HepG2 (cell line): Measurements from ENCODE around the gene SMYD5. TPM values are rescaled to one million over a fixed set of nuclear protein-coding genes. Genes with fewer than 3 reads are reported as not detected.

Source experiments
- ATAC-seq: fragments of 200-7000 bp; cut with Tn5 transposase; 3 replicates; pipeline ENCODE4 v1.9.1; 2020; ENCODE audit warnings: mild to moderate bottlenecking, moderate library complexity
- BruUV-seq: library from RNA; stranded (reverse); fragments of 400-500 nt; replicated peaks from 2 replicates; lab custom pipeline; 2021; lab: Mats Ljungman, UMichigan
- CTCF ChIA-PET: fragments of 300-600 bp; formaldehyde crosslinking; extraction: SDS; loops from one replicate; lab custom pipeline; 2021; ENCODE audit warnings: low total read pairs, inconsistent platforms, low intra/inter-chr PET ratio; lab: Yijun Ruan, JAX
- POLR2A ChIA-PET: fragments of 350-600 bp; sonication (Branson Sonifier 250); formaldehyde crosslinking; loops from one replicate; lab custom pipeline; 2020; ENCODE audit warnings: antibody characterized with exemption, inconsistent platforms; lab: Yijun Ruan, JAX
- DNase-seq: peaks from one replicate; pipeline ENCODE4 v3.0.0-alpha.2; 2015; ENCODE audit warnings: low spot score
- FAIRE-seq: peaks from 3 replicates; lab custom pipeline; 2011; peaks lifted over from hg19 to GRCh38; lab: Jason Lieb, UNC
- H2AFZ ChIP-seq: one replicate; pipeline ENCODE4 v1.6.1; 2011; ENCODE audit warnings: low read length, inconsistent platforms
- H3K27ac ChIP-seq: fragments of 300-600 bp; 3 replicates; pipeline ENCODE4 v1.8.0; 2011; ENCODE audit warnings: mixed run types, mild to moderate bottlenecking, mixed read lengths, low read length, inconsistent platforms; ENCODE audit not compliant: insufficient read depth; ENCODE audit errors: extremely low read length
- H3K27me3 ChIP-seq, 2 experiments: fragments of 200-600 bp in 1 of 2; 2 replicates in 1 of 2; 3 replicates in 1 of 2; pipeline versions ENCODE4 v1.6.0 to v1.8.0; 2011; ENCODE audit warnings: low read length in 2 of 2, mild to moderate bottlenecking in 2 of 2, moderate library complexity in 2 of 2, inconsistent platforms in 1 of 2; ENCODE audit not compliant: insufficient read depth in 2 of 2, control insufficient read depth in 1 of 2
- H3K36me3 ChIP-seq, 2 experiments: fragments of 200-600 bp in 1 of 2; replicated peaks in 1 of 2; 2 replicates in 1 of 2; 3 replicates in 1 of 2; pipeline versions ENCODE4 v1.5.1 to v1.8.0; 2011; ENCODE audit warnings: low read length in 2 of 2, inconsistent platforms in 1 of 2; ENCODE audit not compliant: insufficient read depth in 2 of 2, control insufficient read depth in 1 of 2
- H3K4me1 ChIP-seq: 2 replicates; pipeline ENCODE4 v1.5.1; 2012; ENCODE audit warnings: low read length, inconsistent platforms; ENCODE audit not compliant: insufficient read depth
- H3K4me2 ChIP-seq: 2 replicates; pipeline ENCODE4 v1.6.0; 2011; ENCODE audit warnings: low read depth, low read length, inconsistent platforms
- H3K4me3 ChIP-seq, 3 experiments: fragments of 200-600 bp in 1 of 3; sonication (generic), shearing (Covaris generic) in 1 of 3; replicated peaks in 1 of 3; 2 replicates each; pipeline ENCODE4 v1.5.1; 2011 to 2016; ENCODE audit warnings: low read length in 3 of 3, inconsistent platforms in 2 of 3, low read depth in 2 of 3, mild to moderate bottlenecking in 2 of 3, control low read depth in 1 of 3, mixed read lengths in 1 of 3; ENCODE audit not compliant: insufficient read depth in 1 of 3
- H3K79me2 ChIP-seq: one replicate; pipeline ENCODE4 v1.6.1; 2011; ENCODE audit warnings: low read length, inconsistent platforms; ENCODE audit not compliant: insufficient read depth
- H3K9ac ChIP-seq: 2 replicates; pipeline ENCODE4 v1.6.0; 2011; ENCODE audit warnings: mild to moderate bottlenecking, low read depth, low read length, inconsistent platforms; ENCODE audit not compliant: insufficient read depth
- H3K9me3 ChIP-seq: 2 replicates; pipeline ENCODE4 v1.5.1; 2012; ENCODE audit warnings: mild to moderate bottlenecking, low read length
- H4K20me1 ChIP-seq: 2 replicates; pipeline ENCODE4 v1.6.0; 2011; ENCODE audit warnings: inconsistent platforms, mild to moderate bottlenecking, low read length, moderate library complexity; ENCODE audit not compliant: insufficient read depth
- ATF7 ChIP-seq, 2 experiments: fragments of 450-650 bp in 1 of 2; sonication (generic) in 1 of 2; formaldehyde crosslinking in 1 of 2; IDR thresholded peaks; 2 replicates each; pipeline versions ENCODE4 v1.4.0 to v1.6.1; 2016 to 2020; ENCODE audit warnings: antibody characterized with exemption in 1 of 2, mild to moderate bottlenecking in 1 of 2, missing genetic modification reagents in 1 of 2
- CREB1 ChIP-seq, 2 experiments: fragments of 450-650 bp in 1 of 2; IDR thresholded peaks; 2 replicates each; pipeline ENCODE4 v1.6.1; 2016 to 2017; ENCODE audit warnings: control low read depth in 1 of 2, mild to moderate bottlenecking in 1 of 2, missing compliant biosample characterization in 1 of 2, missing genetic modification characterization in 1 of 2
- NFKBIZ ChIP-seq: IDR thresholded peaks from 2 replicates; pipeline ENCODE4 v1.6.1; 2018; ENCODE audit warnings: missing genetic modification reagents, missing compliant biosample characterization
- PAF1 ChIP-seq: IDR thresholded peaks from 2 replicates; pipeline ENCODE4 v1.6.1; 2016; ENCODE audit warnings: missing genetic modification reagents, missing compliant biosample characterization
- POLR2A ChIP-seq, 2 experiments: IDR thresholded peaks; 2 replicates each; pipeline ENCODE4 v1.6.1; 2011; ENCODE audit warnings: low read depth in 2 of 2, low read length in 2 of 2, mild to moderate bottlenecking in 1 of 2, moderate library complexity in 1 of 2; ENCODE audit not compliant: insufficient read depth in 1 of 2
- RBM22 ChIP-seq: fragments of 200-400 bp; formaldehyde crosslinking; optimal IDR thresholded peaks from 2 replicates; pipeline ENCODE3; 2017; ENCODE audit warnings: mild to moderate bottlenecking, low read length, moderate library complexity
- ZNF232 ChIP-seq: sonication (generic); formaldehyde crosslinking; IDR thresholded peaks from 2 replicates; pipeline ENCODE4 v1.4.0; 2020; ENCODE audit warnings: missing genetic modification reagents, borderline replicate concordance
- ZSCAN5A ChIP-seq: sonication (generic); formaldehyde crosslinking; IDR thresholded peaks from 2 replicates; pipeline ENCODE4 v1.8.0; 2022; ENCODE audit warnings: mild to moderate bottlenecking, missing genetic modification reagents, borderline replicate concordance
- WGBS: methylation state at CpG from one replicate; pipeline ENCODE4 v1.1.6; 2017; ENCODE audit warnings: low lambda C conversion rate; 5-methylcytosine and 5-hydroxymethylcytosine counted together
- in situ Hi-C: cut with HindIII; loops from 2 replicates; pipeline ENCODE4 v1.10.0; 2017; ENCODE audit warnings: low pct_unique_long_range_greater_than_20kb; ENCODE audit not compliant: extremely low pct_ligation_motif_present
- intact Hi-C: fragments of 100-400 bp; cut with micrococcal nuclease; formaldehyde crosslinking; loops from one replicate; pipeline ENCODE4 v1.10.0; 2022; ENCODE audit not compliant: unreplicated experiment
- polyA plus RNA-seq, 8 experiments: library from polyadenylated mRNA; depleted of rRNA in 3 of 8; stranded (reverse) in 7 of 8; unstranded in 1 of 8; fragments of >200 nt; fragmentation: Illumina TruSeq in 4 of 8; extraction: Trizol in 4 of 8; gene quantifications; 2 replicates each; pipeline versions ENCODE4 v1.2.1 to v1.2.3, GENCODE V29; 2011 to 2016; ENCODE audit warnings: low read depth in 4 of 8, missing spikeins in 1 of 8, mixed read lengths in 1 of 8; ENCODE audit not compliant: insufficient read depth in 1 of 8
- total RNA-seq, 5 experiments: library from RNA; depleted of rRNA; stranded (reverse); fragments of >200 nt; fragmentation: Illumina TruSeq; extraction: Trizol; gene quantifications; 2 replicates each; pipeline ENCODE4 v1.2.3, GENCODE V29; 2016; ENCODE audit warnings: low read depth in 1 of 5
- TF ChIP-seq, protein P1 (sequence below): sonication (generic); formaldehyde crosslinking; IDR thresholded peaks from 2 replicates; pipeline ENCODE4 v1.4.0; 2020; ENCODE audit warnings: low read depth, missing genetic modification reagents

The SMYD5 gene
- total and polyA plus RNA-seq, 2 of the 13 experiments (the other 11 are each of a cell fraction or from before 2014, with no cell fraction given), result 55.8 to 70.4 TPM

- Histone ChIP-seq H3K27me3 (no peaks in the 10 kb centered on the region), H3K4me1 (peaks cover 20% of the 10 kb centered on the region), H3K4me2 (no peak overlapping the region), H3K4me3 (no peak overlapping the region), H3K36me3 (peaks cover 33 to 55% of the 10 kb centered on the region in 2 experiments), H3K79me2 (no peaks in the 10 kb centered on the region), H2AFZ (no peak overlapping the region), H4K20me1 (peaks cover 6% of the 10 kb centered on the region; the same call in 1 of the 2 replicates), H3K27ac (no peak overlapping the region), H3K9ac (no peak overlapping the region), H3K9me3 (no peaks in the 10 kb centered on the region)
- WGBS, result 83% methylated on average over 2 of the region's 2 CpGs
- DNase-seq (no peak), FAIRE-seq (no peak), ATAC-seq (no peak)
- no TSS peak for BruUV-seq
- in situ Hi-C loops, result no loop called here
- CTCF ChIA-PET, result no interaction called here
- POLR2A ChIA-PET, result interaction anchor here (1.3 to 2.5 kb wide), 3 partner anchors 9 to 20 kb away, joined by 3 to 10 read pairs (median 7); partner anchors contain the start of genes CCT7 and PRADC1
- intact Hi-C loops, result no loop called here
- TF ChIP-seq RBM22 (peak; percentile 63), ZSCAN5A (CRISPR knock-in tag) (0 out of 2 replicates have a peak, but pooled peaks have one; percentile 51), NFKBIZ (CRISPR knock-in tag) (no peak), CREB1 (IDR thresholded peaks at IDR 0.05) (peak; percentile 21; the same call in 1 of the 2 replicates), CREB1 (CRISPR knock-in tag; IDR thresholded peaks at IDR 0.05) (no peak), ATF7 (IDR thresholded peaks at IDR 0.05) (peak; percentile 95), ATF7 (CRISPR knock-in tag; IDR thresholded peaks at IDR 0.05) (no peak)
Measured at GRCh38 chr2:73253400-73253799, 39.4 kb downstream of the SMYD5 start.

DNA sequence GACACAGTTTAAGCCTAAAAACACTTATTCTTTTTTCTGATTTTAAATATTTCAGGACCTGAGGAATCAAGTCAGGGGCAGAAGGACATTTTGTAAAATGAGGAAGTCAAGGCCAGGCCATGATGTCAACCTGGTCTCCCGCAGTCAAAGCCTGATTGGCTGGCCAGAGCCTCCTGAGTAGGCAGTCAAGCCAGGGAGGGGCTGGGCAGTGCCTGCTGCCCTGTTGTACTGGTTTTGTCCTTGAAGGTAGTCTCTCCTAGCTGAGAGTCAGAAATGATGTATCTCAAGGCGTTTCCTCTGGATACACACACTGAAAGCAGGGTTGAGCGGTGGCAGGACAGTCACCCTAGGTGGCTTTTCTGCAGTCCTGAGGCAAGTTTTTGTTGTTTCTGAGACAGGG lies 39.9 kb downstream of the SMYD5 start:
- Histone ChIP-seq H3K9ac (no peak overlapping the region), H3K79me2 (no peaks in the 10 kb centered on the region), H3K27ac (no peak overlapping the region), H3K4me1 (peaks cover 15% of the 10 kb centered on the region), H3K4me2 (no peak overlapping the region), H3K27me3 (no peaks in the 10 kb centered on the region), H2AFZ (no peak overlapping the region), H3K4me3 (no peak overlapping the region), H4K20me1 (peaks cover 6% of the 10 kb centered on the region; the same call in 1 of the 2 replicates), H3K9me3 (no peaks in the 10 kb centered on the region), H3K36me3 (peaks cover 30 to 54% of the 10 kb centered on the region in 2 experiments)
- BruUV-seq, result no TSS peak
- in situ Hi-C loops (no loop called here), intact Hi-C loops (no loop called here)
- DNase-seq, result no peak
- no peak for FAIRE-seq
- WGBS, result 93% methylated on average over 3 of the region's 3 CpGs
- TF ChIP-seq PAF1, result no peak
- TF ChIP-seq, protein P1, sequence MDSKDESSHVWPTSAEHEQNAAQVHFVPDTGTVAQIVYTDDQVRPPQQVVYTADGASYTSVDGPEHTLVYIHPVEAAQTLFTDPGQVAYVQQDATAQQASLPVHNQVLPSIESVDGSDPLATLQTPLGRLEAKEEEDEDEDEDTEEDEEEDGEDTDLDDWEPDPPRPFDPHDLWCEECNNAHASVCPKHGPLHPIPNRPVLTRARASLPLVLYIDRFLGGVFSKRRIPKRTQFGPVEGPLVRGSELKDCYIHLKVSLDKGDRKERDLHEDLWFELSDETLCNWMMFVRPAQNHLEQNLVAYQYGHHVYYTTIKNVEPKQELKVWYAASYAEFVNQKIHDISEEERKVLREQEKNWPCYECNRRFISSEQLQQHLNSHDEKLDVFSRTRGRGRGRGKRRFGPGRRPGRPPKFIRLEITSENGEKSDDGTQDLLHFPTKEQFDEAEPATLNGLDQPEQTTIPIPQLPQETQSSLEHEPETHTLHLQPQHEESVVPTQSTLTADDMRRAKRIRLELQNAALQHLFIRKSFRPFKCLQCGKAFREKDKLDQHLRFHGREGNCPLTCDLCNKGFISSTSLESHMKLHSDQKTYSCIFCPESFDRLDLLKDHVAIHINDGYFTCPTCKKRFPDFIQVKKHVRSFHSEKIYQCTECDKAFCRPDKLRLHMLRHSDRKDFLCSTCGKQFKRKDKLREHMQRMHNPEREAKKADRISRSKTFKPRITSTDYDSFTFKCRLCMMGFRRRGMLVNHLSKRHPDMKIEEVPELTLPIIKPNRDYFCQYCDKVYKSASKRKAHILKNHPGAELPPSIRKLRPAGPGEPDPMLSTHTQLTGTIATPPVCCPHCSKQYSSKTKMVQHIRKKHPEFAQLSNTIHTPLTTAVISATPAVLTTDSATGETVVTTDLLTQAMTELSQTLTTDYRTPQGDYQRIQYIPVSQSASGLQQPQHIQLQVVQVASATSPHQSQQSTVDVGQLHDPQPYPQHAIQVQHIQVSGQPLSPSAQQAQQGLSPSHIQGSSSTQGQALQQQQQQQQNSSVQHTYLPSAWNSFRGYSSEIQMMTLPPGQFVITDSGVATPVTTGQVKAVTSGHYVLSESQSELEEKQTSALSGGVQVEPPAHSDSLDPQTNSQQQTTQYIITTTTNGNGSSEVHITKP (CRISPR knock-in tag), result no peak
- peak; percentile 19 to 38; a peak in 2 of 4 replicates for TF ChIP-seq POLR2A (IDR thresholded peaks at IDR 0.05; ENCODE audit: insufficient read depth in 1 of 2, low read depth in 2 of 2, low read length in 2 of 2)
- TF ChIP-seq ZNF232 (CRISPR knock-in tag), result no peak
- ChIA-PET POLR2A (interaction anchor here (1.3 to 2.5 kb wide), 3 partner anchors 9 to 20 kb away, joined by 3 to 10 read pairs (median 7); partner anchors contain the start of genes CCT7 and PRADC1), CTCF (no interaction called here)
- no peak for ATAC-seq
